NCI-H2029 (cell line): ENCODE data around the gene SETD4.

Experiments
- DNase-seq: peaks from one replicate; lab custom pipeline; 2025; lab: John Stamatoyannopoulos, UW

Gene SETD4

DNA sequence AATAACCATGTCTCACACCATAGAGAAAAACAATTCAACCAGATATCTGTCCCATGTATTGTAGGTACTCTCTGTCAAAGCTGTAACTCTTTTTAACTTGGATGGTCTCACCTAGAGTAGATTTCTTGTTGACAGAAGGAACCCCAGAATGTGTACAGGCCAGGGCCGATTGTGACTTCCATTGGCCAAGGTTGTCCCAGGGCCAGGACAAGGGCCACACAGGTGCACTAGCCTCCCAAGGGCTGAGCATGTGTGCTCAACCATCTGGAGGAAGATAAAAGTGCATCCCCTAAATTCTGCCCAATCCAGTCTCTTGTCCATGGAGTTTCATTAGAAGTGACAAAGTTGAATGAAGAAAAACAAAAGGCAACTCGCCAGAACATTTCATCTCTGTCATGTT lies 51.8 kb downstream of the SETD4 start:
- no peak for DNase-seq

DNA sequence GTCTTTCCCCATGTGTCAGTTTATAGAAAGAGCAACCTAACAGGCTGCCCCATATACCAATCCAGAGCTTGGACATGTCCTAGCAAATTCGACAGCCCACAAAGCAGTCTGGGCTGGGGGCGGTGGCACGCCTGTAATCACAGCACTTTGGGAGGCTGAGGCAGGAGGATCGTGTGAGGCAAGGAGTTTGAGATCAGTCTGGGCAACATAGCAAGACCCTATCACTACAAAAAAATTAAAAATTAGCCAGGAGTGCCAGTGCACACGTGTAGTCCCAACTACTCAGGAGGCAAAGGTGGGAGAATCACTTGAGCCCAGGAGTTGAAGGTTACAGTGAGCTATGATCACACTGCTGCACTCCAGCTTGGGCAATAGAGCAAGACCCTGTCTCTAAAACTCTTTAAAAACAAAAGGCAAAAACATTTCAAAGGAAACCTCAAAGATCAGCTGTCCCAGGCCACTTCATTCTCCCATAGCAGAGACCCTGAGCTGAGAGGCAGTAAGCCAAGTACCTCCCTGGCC lies 54.4 kb downstream of the SETD4 start:
- DNase-seq, result no peak

GRCh38 chr21:36005018-36005417 lies 55.3 kb downstream of the SETD4 start:
- DNase-seq, result peak; percentile 79

DNA sequence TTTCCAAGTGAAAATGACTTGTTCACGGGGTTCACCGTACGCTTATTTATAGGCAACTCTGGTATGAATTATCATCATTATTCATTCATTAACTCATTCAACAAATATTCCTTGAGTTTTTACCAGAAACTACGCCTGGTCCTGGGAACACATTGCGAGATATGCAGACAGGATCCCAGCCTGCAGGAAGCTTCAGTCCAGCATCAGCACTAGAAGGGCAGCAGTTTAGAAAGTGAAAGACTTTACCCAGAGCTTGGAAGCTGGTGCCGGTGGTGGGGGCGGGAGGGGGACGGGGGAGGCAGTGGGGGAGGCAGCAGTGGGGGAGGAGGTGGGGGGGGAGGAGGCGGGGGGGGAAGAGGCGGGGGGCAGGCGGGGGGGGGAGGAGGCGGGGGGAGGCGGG lies 55.9 kb downstream of the SETD4 start:
- no peak for DNase-seq

DNA sequence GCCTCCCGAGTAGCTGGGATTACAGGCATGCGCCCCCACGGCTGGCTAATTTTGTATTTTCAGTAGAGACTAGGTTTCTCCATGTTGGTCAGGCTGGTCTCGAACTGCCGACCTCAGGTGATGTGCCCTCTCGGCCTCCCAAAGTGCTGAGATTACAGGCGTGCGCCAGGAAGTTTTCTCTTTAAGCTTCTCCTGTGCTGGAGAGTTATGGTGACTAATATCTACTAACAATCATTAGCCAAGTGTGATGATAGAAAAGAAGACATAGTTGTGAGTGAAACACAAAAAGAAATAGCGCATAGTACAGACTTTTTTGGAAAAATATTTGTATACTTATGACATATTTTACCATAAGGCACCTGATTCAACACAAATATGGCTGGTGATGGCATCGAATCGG lies 56.5 kb downstream of the SETD4 start:
- DNase-seq, result no peak

GRCh38 chr21:35996217-35996616 lies 64.1 kb downstream of the SETD4 start:
- no peak for DNase-seq

DNA sequence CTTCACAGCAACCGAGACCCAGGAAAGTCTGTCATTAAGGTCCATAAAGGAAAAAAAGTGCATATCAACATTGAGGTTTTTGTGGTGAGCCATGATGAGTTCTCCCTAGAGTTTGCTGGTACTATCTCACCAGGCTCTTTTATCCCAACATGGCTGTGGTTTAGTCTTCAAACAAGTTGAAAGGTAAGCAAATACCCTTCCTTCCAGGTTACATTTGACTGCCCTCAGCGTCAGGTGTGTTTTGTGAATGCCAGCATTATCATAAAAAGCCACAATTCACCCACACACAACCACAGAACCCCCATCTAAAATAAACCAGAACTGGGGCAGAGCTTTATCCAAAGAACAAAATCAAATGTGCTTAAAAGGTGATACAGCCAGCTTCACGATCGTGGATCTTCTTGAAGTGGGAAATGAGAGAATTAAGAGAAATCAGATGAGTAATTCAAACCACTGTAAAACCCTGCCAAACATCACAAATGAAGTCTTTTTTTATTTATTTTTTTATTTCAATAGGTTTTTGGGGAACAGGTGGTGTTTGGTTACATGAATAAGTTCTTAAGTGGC lies 64.7 kb downstream of the SETD4 start:
- DNase-seq, result peak; percentile 77

- DNase-seq, result no peak
Measured at GRCh38 chr21:35994613-35995012, 65.7 kb downstream of the SETD4 start.

- DNase-seq, result no peak
Measured at GRCh38 chr21:35993875-35994490, 66.3 kb downstream of the SETD4 start.

GRCh38 chr21:35991131-35991530 lies 69.2 kb downstream of the SETD4 start:
- DNase-seq, result no peak

- DNase-seq, result no peak
Measured at GRCh38 chr21:35990609-35991008, 69.7 kb downstream of the SETD4 start.

DNA sequence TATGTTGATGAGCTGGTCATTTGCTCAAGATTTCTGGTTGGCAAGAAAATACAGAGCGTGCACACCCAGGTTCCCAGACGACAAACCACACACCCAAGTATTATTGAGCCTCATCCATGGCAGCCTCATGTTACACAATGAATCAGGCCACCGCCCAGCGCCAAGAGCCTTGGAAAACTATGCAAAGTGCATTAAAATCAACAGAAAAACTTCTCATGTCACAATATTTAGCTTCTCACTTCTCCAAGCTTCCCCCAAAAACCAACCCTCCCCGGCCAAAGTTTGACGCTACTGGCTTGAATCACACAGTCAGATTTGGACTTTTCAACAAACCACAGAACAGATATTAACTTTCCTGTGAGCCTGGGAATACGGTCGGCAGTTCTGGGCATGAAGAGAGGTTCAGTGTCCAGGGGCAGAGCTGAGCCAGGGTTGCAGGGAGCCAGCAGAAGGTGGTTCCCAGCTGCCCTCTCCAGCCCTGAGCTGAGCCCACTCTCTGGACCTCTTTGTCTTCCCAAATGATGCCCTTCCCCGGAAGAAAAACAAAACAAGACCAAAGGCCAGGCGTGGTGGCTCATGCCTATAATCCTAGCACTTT lies 71.1 kb downstream of the SETD4 start:
- no peak for DNase-seq

GRCh38 chr21:35988416-35989137 lies 71.7 kb downstream of the SETD4 start:
- DNase-seq, result peak; percentile 40

GRCh38 chr21:35987475-35987874 lies 72.9 kb downstream of the SETD4 start:
- peak; percentile 38 for DNase-seq

DNA sequence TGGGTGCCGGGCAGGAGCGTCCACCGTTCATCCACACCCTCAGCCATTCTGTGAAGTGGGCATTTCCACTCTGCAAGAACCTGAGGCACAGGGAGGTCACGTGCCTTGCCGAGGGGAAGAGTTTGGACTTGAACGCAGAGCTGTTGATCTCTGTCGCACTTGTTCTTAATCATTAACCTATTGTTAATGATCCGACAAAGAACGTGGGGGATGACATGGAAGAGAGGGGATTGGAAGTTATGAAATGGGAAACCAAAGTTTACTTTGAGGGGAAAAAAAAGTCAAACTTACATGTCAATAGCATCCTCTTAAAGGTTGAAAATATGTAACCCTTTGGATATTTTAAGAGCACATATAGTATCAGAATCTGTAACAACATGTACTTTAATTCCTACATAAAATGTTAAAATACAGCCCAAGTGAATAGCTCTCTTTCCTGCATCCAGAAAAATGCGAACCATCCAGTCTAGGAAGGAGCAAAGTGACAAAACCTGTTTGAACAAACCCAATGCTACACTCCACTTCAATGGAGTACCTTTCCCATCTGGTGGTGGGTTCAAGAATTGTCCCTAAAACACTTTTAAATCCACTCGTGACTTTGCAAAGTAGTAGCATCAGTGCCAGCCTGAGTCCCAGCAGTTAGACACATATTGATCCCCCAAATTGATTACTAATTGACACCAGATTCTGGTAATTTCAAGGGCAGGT lies 75.5 kb downstream of the SETD4 start:
- no peak for DNase-seq
